Epithelial cell of esophagus (primary cell): ENCODE results near the gene TSHR.
"Not testable (repeated sequence)": the region's sequence is repeated elsewhere in the genome, so short reads cannot be mapped to it uniquely, and the experiment has no call there.

ENCODE experiments used
- DNase-seq: peaks from one replicate; pipeline ENCODE4 v3.0.0; 2010; ENCODE audit warnings: low read depth
- H3K4me3 ChIP-seq: 2 replicates; pipeline ENCODE4 v1.5.1; 2011; ENCODE audit warnings: mild to moderate bottlenecking, low read length, control low read depth
- TF ChIP-seq, protein P1 (sequence below): IDR thresholded peaks from 2 replicates; pipeline ENCODE4 v1.5.1; 2011; ENCODE audit warnings: low read depth, mild to moderate bottlenecking, low read length, control low read depth, inconsistent platforms; ENCODE audit not compliant: insufficient read depth; ENCODE audit errors: missing control alignments

TSHR gene

DNA sequence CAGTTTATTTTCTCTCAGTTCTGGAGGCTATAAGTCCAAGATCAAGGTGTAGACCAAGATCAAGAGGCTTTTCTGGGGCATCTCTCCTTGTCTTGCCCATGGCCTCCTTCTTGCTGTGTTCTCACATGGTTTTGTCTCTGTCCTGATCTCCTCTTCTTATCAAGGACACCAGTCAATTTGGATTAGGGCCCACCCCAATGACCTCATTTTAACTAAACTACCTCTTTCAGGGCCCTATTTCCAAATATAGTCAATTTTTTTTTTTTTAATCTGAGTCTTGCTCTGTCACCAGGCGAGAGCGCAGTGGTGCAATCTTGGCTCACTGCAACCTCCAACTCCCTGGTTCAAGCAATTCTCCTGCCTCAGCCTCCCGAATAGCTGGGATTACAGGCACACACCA lies 50.8 kb downstream of the TSHR start:
- no peak for DNase-seq
- H3K4me3 ChIP-seq, result no peak overlapping the region
- TF ChIP-seq, protein P1, sequence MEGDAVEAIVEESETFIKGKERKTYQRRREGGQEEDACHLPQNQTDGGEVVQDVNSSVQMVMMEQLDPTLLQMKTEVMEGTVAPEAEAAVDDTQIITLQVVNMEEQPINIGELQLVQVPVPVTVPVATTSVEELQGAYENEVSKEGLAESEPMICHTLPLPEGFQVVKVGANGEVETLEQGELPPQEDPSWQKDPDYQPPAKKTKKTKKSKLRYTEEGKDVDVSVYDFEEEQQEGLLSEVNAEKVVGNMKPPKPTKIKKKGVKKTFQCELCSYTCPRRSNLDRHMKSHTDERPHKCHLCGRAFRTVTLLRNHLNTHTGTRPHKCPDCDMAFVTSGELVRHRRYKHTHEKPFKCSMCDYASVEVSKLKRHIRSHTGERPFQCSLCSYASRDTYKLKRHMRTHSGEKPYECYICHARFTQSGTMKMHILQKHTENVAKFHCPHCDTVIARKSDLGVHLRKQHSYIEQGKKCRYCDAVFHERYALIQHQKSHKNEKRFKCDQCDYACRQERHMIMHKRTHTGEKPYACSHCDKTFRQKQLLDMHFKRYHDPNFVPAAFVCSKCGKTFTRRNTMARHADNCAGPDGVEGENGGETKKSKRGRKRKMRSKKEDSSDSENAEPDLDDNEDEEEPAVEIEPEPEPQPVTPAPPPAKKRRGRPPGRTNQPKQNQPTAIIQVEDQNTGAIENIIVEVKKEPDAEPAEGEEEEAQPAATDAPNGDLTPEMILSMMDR, result no peak

DNA sequence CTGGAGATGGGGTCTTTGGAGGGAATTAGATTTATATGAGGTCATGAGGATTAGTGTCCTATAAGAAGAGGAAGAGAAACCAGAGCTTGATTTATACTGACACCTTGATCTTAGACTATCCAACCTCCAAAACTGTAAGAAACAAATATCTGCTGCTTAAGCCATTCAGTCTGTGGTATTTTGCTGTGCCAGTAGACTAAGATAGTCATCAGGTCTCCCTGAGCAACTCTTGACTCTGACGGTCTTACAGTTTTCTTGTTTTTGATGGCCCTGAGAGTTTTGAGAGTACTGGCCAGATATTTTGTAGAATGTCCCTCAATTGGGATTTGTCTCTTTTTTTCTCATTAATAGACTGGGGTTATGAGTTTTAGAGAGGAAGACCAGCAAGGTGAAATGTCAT lies 51.7 kb downstream of the TSHR start:
- DNase-seq, result no peak
- no peak overlapping the region for H3K4me3 ChIP-seq
- TF ChIP-seq, protein P1, result no peak

DNA sequence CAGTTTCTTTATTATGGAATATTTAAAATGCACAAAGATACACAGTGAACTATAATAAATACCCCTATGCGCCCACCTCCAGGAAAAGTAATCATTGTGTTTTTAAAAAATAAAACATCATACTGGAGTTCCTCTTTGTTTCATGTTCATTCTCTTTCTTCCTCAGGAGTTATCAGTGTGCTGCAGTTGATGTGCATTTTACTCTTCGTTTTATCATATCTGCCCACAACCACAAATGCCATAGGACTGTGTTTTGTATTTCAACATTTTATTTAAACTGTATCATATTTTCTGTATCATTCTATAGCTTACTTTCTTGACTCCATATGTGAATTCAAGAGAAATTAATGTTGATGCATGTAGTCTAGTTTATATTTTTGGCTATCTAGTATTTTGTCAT lies 53.9 kb downstream of the TSHR start:
- no peak overlapping the region for H3K4me3 ChIP-seq
- DNase-seq, result no peak
- TF ChIP-seq, protein P1, result no peak

DNA sequence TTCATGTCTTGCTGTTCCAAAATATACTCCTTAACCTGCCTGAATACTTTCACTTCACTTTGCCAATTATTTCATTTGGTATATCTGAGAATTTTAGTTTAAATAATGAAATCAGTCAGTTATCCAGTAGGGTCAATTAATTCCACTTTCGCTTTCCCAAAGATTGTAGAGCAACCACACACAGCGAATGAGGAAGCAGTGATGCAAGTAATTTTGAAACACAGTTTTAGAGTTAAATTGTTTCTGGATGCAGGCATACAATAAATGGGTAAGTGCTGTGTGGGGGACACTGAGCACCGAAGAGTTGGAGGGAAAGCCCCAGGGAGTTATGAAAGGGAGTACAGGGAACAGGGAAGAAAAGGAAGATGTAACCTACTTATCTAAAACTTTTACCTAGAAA lies 62.8 kb downstream of the TSHR start:
- DNase-seq, result no peak
- H3K4me3 ChIP-seq, result no peak overlapping the region
- TF ChIP-seq, protein P1, result no peak

DNA sequence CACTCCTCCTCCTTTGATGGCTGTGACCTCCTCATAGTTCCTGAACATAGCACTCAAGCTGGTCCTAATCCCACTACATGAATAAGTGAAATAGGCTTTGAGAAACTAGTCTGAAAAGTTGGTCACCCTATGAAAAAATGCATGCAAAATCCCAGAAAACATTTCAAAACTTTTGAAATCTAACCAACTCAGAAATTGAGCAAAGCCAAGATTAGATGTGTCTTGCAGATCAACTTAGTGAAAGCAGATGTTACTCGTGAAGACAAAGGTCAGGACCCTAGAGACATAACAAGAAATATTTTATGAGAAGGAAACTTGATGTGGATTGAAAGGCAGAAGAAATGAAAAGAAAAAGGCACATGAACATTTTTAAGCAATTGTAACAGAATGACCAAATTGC lies 63.3 kb downstream of the TSHR start:
- no peak overlapping the region for H3K4me3 ChIP-seq
- TF ChIP-seq, protein P1, result no peak
- no peak for DNase-seq

DNA sequence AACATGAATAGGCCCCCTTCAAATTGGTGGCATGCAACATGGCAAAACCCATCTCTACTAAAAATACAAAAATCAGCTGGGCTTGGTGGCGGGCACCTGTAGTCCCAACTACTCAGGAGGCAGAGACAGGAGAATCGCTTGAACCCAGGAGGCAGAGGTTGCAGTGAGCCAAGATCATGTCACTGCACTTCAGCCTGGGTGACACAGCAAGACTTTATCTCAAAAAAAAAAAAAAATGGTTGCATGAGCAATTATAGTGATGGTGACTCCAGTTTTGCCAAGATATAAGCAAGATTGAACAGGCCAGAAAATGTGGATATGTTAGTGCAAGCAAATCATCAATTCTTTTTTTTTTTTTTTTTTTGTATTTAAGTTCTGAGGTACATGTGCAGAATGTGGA lies 63.7 kb downstream of the TSHR start:
- not testable (repeated sequence) for H3K4me3 ChIP-seq, DNase-seq

DNA sequence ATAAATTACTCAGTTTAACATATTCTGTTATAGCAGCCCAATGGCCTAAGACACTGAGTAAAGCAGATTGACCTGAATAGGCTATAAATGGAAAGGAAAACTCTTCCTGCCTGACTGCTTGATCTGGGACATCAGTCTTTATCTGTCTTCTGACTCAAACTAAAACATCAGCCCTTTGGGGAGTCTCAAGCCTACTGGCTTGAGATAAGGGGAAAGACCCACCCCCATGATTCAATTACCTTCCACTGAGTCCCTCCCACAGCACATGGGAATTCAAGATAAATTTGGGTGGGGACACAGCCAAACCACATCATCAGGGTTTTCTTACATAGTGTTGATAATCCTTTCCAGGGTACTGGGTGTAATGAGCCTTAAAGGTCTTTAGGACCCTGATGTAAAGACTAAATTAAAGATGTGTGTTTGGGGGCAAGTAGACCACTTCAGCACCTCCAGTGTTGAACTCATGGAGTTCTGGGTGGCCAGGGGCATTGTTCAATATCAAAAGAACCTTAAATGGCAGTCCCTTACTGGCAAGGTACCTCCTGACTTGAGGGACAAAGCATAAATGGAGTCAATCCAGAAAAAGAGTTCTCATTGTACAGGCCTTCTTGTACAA lies 67.8 kb downstream of the TSHR start:
- DNase-seq, result no peak
- TF ChIP-seq, protein P1, result no peak

More for the DNA sequence above, 67.8 kb downstream of the TSHR start:
- no peak overlapping the region for H3K4me3 ChIP-seq
